ENCODE measurements around the gene TOE1.

Gene TOE1

DNA sequence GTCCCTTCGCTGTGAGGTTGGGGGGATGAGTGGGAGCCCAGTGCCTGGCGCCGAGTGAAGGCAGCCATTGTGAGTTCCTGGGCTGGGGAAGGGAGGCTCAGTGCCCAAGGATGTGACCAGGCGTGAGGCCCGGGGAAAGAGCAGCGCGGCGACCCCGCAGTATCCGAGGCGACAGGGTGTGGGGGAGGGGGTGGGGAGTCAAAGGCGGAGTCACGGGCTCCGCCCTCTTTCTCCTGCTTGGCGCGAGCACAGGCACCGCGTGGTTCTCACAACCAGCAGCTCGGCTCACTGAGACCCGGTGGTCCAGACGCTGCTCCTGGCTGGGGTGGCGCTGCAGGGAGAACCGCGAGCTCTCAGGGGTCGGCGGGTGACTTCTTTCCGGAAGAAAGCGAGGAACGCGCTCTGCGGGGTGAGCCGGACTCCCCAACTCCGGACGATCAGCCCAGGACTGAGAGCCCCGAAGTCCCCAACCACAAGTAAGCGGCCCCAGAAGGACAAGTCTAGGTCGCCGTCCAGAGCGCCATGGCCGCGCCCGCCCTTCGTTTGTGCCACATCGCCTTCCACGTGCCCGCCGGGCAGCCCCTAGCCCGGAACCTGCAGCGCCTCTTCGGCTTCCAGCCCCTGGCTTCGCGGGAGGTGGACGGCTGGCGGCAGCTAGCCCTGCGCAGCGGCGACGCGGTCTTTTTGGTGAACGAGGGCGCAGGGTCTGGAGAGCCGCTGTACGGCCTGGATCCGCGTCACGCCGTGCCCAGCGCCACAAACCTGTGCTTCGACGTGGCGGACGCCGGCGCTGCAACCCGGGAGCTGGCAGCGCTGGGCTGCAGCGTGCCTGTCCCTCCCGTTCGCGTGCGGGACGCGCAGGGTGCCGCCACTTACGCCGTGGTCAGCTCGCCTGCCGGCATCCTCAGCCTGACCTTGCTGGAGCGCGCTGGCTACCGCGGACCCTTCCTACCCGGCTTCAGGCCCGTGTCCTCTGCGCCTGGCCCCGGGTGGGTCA is 13.0 kb upstream of the TOE1 start, which contains the start of gene HPDL:
TSS of gene HPDL (plus strand) at position 269 of the 997 bp plus-strand sequence. CDS start at position 523, 254 bp downstream.
- DNase-seq: peak in 1 of 2 donors; percentile 14

- DNase-seq: no peak
These were observed 12.1 kb upstream of the TOE1 start for GRCh38 chr1:45327644-45328515.

GRCh38 chr1:45328680-45329079 is 11.3 kb upstream of the TOE1 start:
- DNase-seq: no peak

GRCh38 chr1:45329445-45329844 is 10.5 kb upstream of the TOE1 start:
- DNase-seq: no peak

GRCh38 chr1:45331436-45332345 is 8.3 kb upstream of the TOE1 start:
- DNase-seq: no peak

DNA sequence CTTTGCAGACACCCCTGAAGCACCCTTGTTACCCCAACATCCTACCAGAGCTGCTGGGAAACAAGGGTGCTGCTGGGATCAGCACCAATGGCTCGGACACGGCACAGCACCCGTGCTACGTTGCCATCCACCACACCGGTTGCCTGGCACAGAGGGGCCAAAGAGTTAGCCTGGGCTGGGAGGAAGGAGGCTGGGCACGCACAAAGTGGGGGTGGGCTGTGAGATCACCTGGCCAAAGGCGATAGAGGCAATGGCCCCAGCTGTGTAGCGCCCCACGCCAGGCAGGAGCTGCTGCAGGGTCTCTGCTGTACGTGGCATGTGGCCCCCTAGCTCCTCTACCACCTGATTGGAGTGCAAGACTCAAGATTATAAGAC is 7.6 kb upstream of the TOE1 start:
- no peak for DNase-seq

GRCh38 chr1:45334308-45335245 is 5.4 kb upstream of the TOE1 start:
- DNase-seq: peak; percentile 33 to 46

DNA sequence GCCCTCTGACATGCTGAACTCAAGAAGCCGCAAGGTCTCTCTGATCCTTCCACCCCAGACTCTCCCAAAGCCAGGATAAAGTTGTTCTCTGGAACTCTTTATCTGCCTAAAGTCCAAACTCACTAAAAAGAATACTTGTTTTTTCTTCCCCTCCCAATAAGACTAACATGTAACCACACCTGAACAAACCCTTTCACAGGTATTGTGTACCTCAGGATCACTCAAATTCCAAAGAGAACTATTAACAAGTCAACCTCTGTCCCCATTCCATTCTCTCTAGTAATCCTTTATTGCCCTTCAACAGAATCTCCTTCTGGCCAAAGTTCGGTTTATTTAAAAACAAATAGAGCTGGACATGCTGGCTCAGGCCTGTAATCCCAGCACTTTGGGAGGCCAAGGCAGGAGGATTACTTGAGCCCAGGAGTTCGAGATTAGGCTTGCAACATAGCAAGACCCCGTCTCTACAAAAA is 4.1 kb upstream of the TOE1 start:
- no peak for DNase-seq

DNA sequence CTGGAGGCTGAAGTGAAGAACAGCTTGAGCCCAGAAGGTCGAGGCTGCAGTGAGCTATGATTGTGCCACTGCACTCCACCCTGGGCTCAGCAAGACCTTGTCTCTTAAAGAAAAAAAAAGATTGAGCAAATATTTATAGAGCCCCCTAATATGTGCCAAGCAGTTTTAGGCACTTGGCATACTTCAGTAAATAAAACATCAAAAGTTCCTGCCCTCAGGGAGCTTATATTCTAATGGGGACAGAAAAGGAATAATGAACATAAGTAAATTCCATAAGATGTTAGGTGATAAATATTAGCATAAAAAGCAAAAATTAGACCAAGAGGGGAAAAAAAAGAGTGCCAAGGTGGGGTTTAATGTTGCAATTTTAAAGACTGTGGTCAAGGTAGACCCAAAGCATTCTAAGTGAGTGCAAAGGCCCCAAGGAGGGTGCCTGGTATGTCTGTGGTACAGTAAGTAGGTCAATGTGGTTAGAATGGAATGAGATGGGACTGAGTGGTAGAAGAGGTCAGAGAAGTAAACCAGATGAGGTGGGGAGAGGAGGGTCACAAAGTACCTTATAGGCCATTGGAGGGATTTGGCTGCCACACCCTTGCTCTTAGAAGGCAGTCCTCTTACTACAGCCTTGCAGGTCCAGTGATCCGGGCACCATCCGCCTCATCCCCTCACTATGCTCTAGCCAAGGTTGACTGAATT is 2.2 kb upstream of the TOE1 start:
- no peak for DNase-seq

DNA sequence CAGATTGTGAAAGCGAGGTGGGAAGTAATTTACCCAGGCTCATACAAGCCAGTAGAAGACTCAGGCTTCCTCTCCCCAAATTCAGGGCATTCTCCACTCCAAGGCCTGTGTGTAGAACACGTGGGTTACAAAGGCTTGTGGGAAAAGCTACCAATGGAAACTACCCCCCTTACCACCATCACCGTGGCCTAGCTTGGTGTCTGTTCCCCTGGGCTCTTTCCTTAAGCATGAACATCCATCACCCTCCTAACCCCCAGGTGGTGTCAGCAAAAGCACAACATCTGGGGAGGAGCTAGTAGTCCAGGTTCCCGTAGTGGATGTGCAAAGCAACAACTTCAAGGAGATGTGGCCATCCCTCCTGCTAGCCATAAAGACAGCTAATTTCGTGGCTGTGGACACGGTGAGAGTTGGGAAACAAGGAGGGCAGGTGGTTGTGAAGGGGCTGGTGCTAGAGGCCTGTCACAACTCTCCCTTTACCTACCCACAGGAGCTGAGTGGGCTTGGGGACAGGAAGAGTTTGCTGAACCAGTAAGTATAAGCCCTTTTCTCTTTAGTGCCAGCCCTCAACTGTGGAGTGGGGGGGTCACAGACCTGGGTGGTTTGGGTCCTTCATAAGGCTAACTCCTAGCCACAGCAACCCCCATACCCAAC is 971 bp downstream of the TOE1 start:
- peak in 1 of 2 donors; percentile 23 for DNase-seq

GRCh38 chr1:45344499-45344898 is 4.5 kb downstream of the TOE1 start:
- no peak for DNase-seq

GRCh38 chr1:45345014-45345413 is 5.0 kb downstream of the TOE1 start:
- DNase-seq: no peak

DNA sequence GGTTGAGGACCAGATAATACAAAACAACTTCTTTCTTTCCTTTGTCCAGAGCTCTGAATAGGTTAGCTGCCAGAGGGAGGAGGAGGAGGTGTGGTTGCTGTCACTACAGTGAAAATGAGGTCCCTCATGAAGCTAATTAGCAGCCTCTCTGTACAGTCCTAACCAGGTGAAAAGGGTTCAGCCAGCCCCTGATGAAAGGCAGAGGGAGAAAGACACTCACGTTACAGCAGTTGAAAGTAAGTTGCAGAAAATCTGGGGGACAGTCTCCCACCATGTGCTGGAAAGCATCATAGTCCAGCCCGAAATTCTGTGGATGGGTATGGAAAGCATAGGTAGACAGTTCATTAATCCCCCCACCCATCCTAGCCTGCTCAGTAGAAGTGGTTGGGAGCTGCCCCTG is 6.5 kb downstream of the TOE1 start:
- DNase-seq: no peak

DNA sequence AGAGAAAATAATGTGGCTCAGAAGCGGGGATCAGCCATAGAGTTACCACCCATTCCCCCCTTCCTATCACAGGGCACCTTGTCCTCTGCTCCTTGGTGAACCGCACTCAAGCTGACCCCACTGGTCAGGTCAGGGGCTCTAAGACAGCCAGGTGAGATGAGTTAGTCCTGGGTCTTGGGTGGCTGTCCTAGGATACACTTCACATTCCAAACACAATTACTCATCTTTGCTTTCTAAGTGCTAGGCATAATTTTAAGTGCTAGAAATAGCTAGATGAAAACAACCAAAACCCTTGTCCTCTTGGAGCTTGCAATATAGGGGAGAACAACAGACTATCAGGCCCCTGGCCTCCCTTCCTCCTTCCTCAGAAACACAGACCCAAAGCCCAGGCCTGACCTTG is 8.1 kb downstream of the TOE1 start:
- DNase-seq: no peak

DNA sequence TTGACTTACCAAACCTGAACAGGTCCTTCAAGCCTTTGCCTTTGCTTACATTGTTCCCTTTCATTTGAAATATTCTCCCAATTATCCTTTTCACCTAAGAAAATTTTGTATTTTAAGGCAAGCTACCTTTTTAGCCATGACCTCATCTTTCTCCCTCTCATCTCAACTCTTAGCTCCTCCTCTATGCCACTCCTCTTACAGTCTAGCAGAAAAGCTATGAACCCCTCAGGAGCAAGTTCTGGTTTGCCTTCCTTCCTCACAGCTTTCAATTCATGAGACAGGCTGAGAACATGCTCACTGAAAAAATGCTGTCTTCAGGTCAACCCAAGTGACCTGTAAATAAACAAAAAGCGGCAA is 8.6 kb downstream of the TOE1 start:
- no peak for DNase-seq

DNA sequence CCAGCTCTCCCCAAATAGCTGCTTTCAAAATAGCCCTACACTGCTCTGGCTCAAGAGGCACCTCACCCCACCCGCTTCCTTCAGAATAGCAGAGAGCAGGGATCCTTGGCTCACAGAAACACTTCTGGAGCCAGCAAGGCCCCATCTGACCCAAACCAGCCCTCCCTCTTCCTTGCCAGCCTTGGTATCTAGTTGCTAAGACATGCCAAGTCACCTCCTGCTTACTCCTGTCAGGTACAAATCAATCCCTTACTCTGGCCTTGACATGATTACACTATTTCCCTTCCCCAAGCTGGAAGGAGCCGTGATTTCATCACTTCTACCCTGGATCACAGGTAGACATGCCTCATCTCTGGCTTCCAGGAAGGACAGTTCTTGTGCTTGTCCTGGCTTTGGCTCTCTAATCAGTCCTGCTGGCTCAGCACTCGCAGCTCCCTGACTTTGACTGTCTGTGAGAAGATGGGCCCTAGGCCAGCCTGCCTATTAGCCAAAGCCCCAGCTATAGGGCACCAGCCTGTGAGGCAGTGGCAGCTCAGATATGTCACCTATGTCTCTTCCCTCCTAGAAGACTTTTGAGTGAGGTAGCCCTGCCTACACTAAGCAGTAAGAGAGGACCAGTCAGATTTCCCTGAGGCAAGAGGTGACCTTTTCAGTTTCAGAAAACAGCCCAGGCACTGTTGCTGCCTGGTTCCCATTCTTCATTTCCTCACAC is 9.2 kb downstream of the TOE1 start:
- DNase-seq: no peak

- DNase-seq: no peak
These were observed 11.5 kb downstream of the TOE1 start for GRCh38 chr1:45351508-45351907.

DNA sequence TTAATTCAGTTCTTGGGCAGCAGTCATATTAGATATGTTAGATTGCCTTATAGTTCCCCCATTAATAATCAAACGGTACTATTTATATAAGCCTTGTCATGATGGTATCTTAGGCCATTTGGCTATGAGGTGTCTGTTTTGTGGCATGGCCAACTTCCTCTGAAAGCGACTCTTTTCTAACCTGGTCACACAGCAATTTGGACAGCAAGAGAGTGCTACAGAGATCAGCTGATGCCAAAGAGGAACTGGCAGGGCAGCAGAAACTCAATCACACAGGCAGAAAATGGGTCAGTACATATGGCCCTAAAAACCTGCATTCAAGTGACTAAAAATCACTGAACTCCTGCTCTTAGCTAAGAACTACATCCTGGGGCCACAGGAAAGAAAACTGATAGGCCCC is 13.7 kb downstream of the TOE1 start:
- DNase-seq: peak; percentile 8 to 23

GRCh38 chr1:45354838-45355237 is 14.9 kb downstream of the TOE1 start:
- DNase-seq: no peak

All from inflammatory macrophage treated with lipopolysaccharide for 1 hour (primary cell).